Mucosa of gallbladder (tissue), 1 donor: ENCODE results near the gene MYRIP. TPM values are rescaled to one million over a fixed set of nuclear protein-coding genes. Genes with fewer than 3 reads are reported as not detected.

ENCODE experiments used
- DNase-seq: peaks from one replicate; pipeline ENCODE4 v3.0.0-alpha.2; 2020; ENCODE audit warnings: low spot score
- total RNA-seq: library from RNA; stranded (reverse); gene quantifications from one replicate; pipeline ENCODE4 v1.2.1, GENCODE V29; 2021
- donor health status: DM: no; HTN: no; CAD: no.

MYRIP gene
- total RNA-seq, 1 donor from 2014 or later, result 6.2 TPM

GRCh38 chr3:39905788-39906187 is 96.4 kb downstream of the MYRIP start:
- no peak for DNase-seq

DNA sequence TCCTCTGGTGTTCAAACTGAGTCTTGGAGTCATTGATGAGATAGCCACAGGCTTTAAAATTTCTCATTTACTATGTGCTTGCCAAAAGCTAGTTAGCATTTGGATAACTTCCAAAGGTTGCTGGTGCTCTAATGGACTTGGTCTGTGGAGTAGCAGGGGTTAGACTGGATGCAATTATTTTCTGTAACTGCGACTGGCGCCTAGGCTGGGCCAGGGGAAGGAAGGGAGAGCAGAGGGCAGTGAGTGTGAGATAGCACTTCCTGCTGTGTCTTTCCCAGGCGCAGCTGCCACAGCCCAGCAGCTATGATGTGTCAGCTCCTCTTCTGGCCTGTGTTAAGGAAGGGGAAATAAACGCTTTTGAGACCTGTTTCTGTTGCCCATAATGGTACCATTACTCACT is 98.6 kb downstream of the MYRIP start:
- no peak for DNase-seq

- DNase-seq, result no peak
Measured at GRCh38 chr3:39910135-39910534, 100.7 kb downstream of the MYRIP start.

GRCh38 chr3:39910826-39911464 is 101.5 kb downstream of the MYRIP start:
- no peak for DNase-seq

- DNase-seq, result no peak
Measured at GRCh38 chr3:39911465-39912309, 102.3 kb downstream of the MYRIP start.

DNA sequence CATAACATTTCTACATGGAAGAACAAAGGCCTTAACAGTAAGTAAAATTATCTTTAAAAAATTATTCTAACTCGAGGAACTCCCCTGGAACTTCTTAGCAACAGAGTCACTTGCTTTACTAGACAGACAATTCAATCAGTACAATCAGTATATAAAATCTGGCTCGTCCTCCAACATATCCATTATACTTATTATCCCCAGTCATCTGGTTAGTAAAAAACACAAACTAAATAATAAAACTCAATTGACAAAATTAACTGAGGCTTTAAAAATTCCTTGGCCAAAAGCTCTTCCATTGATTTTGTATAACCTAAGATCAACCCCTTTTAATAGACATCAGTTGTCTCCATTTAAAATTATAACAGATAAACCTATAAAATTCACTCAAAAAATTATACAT is 105.6 kb downstream of the MYRIP start:
- no peak for DNase-seq

GRCh38 chr3:39917065-39917773 is 107.8 kb downstream of the MYRIP start:
- no peak for DNase-seq

- DNase-seq, result no peak
Measured at GRCh38 chr3:39919281-39919680, 109.9 kb downstream of the MYRIP start.

GRCh38 chr3:39920271-39920670 is 110.9 kb downstream of the MYRIP start:
- no peak for DNase-seq

- no peak for DNase-seq
Measured at GRCh38 chr3:39927479-39927878, 118.1 kb downstream of the MYRIP start.

- no peak for DNase-seq
Measured at GRCh38 chr3:39933986-39934693, 124.7 kb downstream of the MYRIP start.

- no peak for DNase-seq
Measured at GRCh38 chr3:39934696-39935095, 125.3 kb downstream of the MYRIP start.

DNA sequence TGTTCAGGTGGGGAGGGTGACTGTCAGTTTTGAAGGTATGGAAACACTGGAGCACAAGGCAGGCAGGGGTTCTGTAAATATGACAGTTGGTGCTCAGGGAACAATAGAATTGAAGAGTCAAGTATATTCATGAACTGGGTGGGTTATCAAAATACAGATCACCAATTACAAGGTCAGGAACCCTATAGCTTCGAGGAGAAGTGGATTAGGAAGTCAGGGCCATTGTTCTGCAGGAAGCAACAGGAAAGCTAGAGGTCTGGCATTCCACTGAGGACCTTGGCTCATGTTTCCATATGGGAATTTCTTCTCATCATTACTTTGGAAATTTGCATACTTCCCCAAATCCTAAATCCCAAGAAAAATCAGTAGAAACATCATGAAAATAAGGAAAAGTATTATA is 125.9 kb downstream of the MYRIP start:
- no peak for DNase-seq

DNA sequence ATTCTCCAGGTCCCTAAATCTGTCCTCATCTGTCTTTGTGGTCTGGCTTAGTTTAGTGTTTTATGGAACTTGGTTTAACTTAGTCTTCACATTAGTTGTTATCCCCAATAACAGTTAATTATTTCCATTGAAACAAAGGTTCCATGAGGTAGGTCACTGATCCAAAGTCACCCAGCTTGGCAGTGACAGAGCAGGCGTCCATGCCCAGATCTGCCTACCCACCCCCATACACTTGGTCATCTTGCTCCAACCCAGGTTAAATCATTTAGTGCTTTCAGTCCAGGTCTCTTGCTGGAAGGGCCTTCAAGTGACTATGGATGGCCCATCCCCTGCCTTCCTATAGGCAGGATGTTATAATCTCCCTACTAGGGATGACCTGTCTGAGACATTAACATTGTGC is 127.4 kb downstream of the MYRIP start:
- no peak for DNase-seq

- DNase-seq, result no peak
Measured at GRCh38 chr3:39937315-39937714, 127.9 kb downstream of the MYRIP start.

- no peak for DNase-seq
Measured at GRCh38 chr3:39937874-39938273, 128.5 kb downstream of the MYRIP start.

- no peak for DNase-seq
Measured at GRCh38 chr3:39941931-39942330, 132.5 kb downstream of the MYRIP start.

DNA sequence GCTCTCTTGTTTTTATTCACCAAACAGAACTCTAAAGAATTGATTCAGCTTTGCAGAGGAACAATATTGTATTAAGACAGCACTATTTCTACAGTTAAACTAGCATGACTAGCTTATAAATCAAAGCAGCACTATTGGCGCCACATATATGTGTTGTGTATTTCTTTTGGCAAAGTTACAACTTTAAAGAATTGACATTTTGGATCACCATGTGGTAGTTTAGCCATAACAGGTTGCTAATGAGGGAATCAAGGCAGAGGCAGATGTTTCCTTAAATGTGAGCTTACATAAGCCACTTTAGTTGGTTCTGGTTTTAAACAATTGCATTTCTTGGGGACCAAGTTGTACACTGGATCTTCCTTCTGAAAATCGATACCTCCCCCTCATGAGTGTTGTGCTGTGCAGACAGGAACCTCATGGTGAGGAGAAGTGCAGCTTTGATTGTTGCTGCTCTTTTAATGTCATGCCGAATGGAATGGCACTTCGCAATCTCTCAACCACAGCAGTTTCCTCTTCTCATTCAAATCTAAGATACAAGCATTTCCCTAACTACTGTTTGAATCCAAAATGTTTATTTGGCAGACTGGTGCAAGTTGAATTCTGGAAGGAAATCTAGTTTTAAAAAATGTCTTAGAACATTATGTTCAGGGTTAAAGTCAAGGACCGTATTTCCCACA is 151.2 kb downstream of the MYRIP start:
- no peak for DNase-seq

DNA sequence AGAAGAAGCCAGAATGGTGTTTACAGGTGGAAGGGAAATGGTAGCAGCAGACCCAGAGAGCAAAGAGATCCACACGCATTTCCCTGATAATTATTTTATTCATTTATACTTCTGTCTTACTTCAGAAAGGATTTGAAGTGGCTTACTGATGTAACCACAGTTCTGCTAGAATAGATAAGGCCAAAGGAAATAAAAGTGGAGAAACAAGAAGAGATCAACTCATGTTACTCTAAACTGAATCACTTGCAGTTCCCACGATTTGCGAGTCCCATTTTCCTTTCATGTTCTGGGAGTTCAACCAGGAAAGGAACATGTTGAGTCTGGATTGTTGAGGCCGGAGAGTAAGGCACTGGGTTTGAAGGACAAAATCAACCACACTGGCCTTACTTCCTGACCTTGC is 151.8 kb downstream of the MYRIP start:
- no peak for DNase-seq

- peak; percentile 17 for DNase-seq
Measured at GRCh38 chr3:39962581-39962980, 153.2 kb downstream of the MYRIP start.

- no peak for DNase-seq
Measured at GRCh38 chr3:39965461-39965860, 156.1 kb downstream of the MYRIP start.

GRCh38 chr3:39965997-39966396 is 156.6 kb downstream of the MYRIP start:
- DNase-seq, result no peak
